ENCODE results near the gene BTBD6.
A peak's percentile ranks its signal among the peaks of the same experiment; 100 is the strongest.
"Not testable (repeated sequence)": the region's sequence is repeated elsewhere in the genome, so short reads cannot be mapped to it uniquely, and the experiment has no call there.

The BTBD6 gene

GRCh38 chr14:105294142-105294597, 45.8 kb downstream of the BTBD6 start:
- peak; percentile 35 to 56 for DNase-seq (ENCODE audit: low read depth in 2 of 2)

- DNase-seq (ENCODE audit: low read depth in 2 of 2): not testable (repeated sequence)
These were observed 49.0 kb downstream of the BTBD6 start for GRCh38 chr14:105297311-105297710.

GRCh38 chr14:105299654-105300541, 51.6 kb downstream of the BTBD6 start:
- no peak for DNase-seq (ENCODE audit: low read depth in 2 of 2)

All from stimulated activated CD8-positive, alpha-beta memory T cell treated with anti-CD3 and anti-CD28 coated beads, Interleukin-15, amount 100 ng/mL, for 48 hours (primary cell).